Suppressor macrophage (primary cell): Measurements from ENCODE around the gene GAL3ST3.
A peak's percentile ranks its signal among the peaks of the same experiment; 100 is the strongest.
"Not testable (repeated sequence)": the region's sequence is repeated elsewhere in the genome, so short reads cannot be mapped to it uniquely, and the experiment has no call there.

ENCODE experiments used
- DNase-seq, 4 experiments: peaks; one replicate each; pipeline ENCODE4 v3.0.0-alpha.2; 2020 to 2022

GAL3ST3 gene

GRCh38 chr11:66042996-66043906 is 5.7 kb downstream of the GAL3ST3 start:
- no peak for DNase-seq

DNA sequence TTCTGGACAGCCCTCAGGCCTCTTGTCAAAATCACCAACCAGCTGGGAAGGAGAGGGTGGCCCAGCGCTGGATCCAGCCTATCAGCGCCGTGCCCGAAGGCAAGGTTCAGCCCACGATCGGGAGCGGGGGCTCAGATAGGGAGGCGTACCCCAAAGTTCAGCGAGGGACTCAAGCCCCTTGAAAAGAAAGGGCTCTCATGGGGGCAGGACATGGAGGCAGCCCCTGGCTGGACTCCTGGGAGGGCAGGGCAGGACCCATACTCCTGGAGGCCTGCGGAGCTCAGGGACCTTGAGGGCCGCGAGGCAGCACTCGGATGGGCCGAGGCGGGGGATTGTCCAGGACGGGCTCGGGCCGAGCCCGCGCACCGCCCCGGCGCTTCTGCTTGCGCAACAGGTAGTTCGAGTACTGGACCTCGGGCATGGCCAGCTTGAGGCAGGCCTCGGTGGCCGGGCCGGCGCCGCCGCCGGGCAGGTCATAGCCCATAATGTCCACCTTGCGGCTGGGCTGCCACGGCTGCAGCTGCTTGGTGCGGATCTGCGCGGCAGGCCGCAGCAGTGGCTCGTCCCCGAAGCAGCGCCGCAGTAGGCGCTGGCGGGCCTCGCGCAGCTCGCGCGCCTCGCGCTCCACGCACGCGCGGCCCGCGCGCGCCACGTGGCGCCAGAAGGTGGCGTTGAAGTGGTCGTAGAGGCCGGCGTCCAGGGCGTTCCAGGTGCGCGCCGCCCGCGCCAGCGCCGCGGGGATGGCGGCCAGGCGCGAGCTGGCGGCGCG is 6.5 kb downstream of the GAL3ST3 start:
- no peak for DNase-seq

GRCh38 chr11:66039765-66040164 is 9.2 kb downstream of the GAL3ST3 start:
- DNase-seq: no peak

DNA sequence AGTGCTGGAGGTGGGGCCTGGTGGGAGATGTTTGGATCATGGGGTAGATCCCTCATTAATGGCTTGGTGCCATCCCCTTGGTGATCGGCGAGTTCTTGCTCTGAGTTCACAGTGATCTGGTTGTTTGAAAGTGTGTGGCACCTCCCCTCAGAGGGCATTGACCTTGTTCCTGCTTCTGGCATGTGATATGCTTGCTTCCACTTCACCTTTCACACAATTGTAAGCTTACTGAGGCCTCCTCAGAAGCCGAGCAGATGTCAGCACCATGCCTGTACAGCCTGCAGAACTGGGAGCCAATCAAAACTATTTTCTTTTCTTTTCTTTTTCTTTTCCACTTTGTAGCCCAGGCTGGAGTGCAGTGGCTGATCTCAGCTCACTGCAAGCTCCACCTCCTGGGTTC is 11.6 kb downstream of the GAL3ST3 start:
- peak in 1 of 4 experiments; percentile 3 for DNase-seq

GRCh38 chr11:66036334-66036710 is 12.6 kb downstream of the GAL3ST3 start:
- DNase-seq: peak in 1 of 4 experiments; percentile 0

GRCh38 chr11:66035653-66036333 is 13.2 kb downstream of the GAL3ST3 start:
- DNase-seq: no peak

- peak in 1 of 4 experiments; percentile 0 for DNase-seq
Measured at GRCh38 chr11:66032957-66033735, 15.8 kb downstream of the GAL3ST3 start.

DNA sequence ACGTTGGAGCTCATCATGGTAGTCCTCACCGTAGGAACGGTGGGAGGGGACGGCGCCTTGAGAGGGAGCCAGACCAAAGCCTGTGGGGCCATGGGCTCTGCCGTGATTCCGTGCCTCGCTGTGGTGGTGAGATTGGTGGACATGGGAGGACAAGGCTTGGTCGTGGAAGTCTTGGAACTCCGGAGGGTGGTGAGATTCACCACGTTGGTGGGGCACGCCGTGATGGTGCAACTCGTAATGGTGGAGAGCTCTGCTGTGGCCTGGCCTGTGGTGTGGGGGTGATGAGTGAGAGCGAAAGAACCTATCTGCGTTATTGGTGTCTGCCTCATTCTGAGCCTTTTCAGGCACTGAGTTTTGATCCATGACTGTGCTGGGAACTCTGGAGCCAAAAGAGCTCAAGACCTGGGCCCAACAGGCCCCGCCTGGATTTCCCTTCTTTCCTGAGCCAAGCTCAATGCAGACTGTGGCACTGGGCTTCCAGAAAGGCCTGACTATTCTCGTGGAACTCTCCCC is 22.9 kb downstream of the GAL3ST3 start, which contains the start of gene CATSPER1:
Gene CATSPER1, minus strand, starts transcription at position 463 of the 513 bp plus-strand sequence. Its CDS starts 100 bp downstream, at position 363.
- DNase-seq: no peak

GRCh38 chr11:66023186-66023440 is 25.8 kb downstream of the GAL3ST3 start:
- DNase-seq: not testable (repeated sequence)

DNA sequence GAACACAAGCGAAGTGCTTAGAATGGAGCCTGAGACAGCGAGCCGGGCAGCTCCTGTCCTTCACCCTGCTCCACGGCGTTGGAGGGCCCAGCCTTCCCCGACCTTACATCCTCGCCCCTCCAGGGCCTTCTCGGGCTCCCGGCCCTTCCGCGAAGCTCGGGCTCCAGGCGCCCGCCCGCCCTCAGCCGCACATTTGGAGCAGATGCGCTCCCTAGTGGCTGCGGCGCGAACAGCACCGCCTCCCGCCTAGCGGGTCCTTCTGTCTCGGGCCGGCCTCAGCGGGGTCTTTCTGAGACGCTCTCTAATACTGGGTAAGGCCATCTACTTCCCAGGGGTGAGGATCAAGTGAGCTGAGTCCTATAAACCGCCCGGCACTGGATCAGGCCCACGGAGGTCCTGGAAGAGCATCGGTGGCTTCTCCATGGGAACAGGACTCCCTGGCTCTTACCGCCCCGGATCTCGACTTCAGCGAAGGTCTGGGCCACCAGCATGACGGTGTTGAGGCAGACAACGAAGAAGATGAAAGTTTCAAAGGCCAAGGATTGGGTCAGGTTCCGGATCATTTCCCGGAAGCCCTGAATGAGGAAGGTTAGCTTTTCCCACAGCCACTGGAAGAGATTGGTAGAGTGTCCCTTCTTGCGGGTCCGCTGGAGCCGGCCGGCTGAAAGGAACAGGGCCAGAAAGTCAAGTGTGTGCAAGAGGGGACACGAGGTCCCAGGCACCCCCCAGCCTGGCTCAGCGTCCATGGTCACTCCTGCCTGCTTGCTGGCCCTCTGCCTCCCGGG is 26.4 kb downstream of the GAL3ST3 start:
- DNase-seq: peak; percentile 80 to 92 (median 90)

DNA sequence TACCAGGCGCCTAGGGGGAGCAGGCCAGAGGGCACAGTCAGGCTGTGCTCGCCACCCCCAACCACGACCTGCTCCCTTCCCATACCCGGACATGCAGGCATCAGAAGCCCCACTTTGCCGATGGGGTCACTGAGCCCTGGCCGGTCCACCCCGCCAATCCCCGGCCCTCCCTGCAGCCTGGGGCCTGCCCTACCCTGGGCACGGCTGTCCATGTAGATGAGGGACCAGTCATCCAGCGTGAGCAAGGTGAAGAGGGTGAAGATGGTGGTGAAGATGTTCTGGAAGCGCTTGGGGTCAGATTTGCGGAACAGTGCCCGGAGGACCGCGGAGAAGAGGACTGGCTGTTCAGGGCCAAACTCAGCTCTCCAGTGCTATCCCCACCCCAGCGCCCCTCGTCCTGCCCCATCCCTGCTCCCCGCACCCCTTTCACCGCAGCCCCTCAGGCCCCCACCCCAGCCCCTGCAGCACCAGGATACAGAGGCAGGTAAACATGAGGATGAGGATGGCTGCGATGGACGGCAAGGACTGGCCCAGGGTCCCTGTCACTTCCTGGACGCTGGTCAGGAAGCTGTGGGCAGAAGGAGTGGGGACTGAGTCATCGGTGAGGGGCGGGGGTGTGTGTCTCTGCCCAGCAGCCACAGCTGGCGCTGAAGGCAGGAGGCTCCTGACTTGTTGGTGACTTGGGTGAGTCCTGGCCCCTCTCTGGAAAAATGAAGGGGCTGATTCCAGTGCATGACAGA is 28.2 kb downstream of the GAL3ST3 start:
- DNase-seq: peak; percentile 79 to 90 (median 86)

- DNase-seq: peak in 2 of 4 experiments; percentile 20 to 23
Measured at GRCh38 chr11:66020212-66020611, 28.7 kb downstream of the GAL3ST3 start.

- no peak for DNase-seq
Measured at GRCh38 chr11:66017321-66017720, 31.6 kb downstream of the GAL3ST3 start.

DNA sequence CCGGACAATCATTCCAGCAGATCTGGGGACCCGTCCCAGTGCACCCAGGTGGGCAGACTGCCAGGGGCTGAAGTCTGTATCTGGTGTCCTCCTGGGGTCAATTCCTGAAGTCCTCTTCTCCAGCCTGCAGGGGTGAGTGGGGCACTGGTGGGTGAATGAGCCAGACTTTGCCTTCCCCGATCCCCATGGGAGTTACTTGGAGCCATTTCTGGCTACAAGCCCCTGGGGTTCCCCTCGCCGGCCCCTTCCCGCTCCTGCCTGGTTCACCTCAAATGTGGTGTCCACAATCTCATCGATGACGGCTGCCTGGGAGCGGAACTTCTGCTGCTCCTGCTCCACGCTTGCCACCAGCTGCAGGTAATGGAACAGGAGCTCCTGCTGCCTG is 32.2 kb downstream of the GAL3ST3 start:
- no peak for DNase-seq

DNA sequence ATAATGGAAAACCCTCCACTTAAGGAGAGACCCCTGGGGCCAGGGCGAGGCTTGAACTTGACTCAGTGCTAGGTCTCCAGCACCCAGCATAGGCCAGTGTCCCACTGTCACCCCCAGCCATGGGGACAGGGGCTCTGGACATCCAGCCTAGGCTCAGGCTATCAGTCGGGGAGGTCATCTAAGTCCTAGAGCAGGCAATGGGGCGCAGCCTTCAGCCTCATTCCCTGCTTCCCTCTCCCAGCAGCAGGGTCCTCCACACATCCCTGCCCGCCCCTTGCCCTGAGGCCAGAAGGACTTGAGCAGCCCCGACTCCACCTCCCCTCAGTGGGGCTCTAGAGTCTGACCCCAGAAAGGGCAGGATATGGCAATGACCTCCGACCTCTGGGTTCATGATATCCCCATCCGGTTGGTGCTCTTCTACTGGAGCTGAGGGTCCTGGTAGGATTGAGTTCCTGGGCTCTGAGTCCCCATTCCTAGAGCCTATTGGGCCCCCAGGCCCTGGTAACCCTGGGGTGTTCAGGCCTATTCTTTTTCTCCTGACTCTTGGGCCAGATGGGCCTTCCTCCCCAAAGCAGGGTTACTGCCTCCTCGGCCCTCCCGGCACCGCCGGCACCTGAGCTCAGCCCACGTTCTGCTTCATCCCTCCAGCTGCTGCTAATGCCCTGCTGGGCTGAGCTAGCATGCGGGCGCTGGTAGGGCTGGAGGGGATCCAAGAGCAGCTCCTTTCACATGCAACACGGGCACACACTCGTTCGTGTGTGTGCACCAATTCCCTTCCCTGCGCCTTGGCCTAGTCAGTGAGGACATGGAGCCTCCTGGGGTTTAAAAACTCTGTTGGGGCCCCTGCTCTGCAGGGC is 32.8 kb downstream of the GAL3ST3 start:
- no peak for DNase-seq

- no peak for DNase-seq
Measured at GRCh38 chr11:66015454-66015881, 33.5 kb downstream of the GAL3ST3 start.

GRCh38 chr11:66014804-66015453 is 34.0 kb downstream of the GAL3ST3 start:
- DNase-seq: peak in 1 of 4 experiments; percentile 21

DNA sequence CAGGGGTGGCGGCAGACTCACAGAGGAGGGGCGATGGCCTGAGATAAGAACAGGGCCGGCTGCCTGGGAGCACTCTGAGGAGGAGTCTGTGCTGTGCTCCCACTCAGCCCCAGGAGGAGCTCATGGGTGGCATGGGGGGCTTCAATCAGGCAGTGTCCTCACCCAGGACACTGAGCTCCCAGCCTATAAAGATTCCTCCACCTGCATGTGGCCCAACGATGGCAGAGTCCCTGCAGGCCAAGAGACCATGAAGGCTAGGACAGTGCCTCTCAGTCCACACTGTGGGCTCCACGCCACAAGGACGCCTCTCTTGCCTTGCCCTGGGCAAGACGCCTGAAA is 35.2 kb downstream of the GAL3ST3 start:
- no peak for DNase-seq
